ENCODE measurements around the gene MSMO1. TPM values are rescaled to one million over a fixed set of nuclear protein-coding genes. Genes with fewer than 3 reads are reported as not detected.

Gene MSMO1
- total RNA-seq, 1 experiment from 2014 or later, result 72.9 TPM

GRCh38 chr4:165347647-165348569 lies 20.4 kb downstream of the MSMO1 start:
- POLR2A ChIA-PET, result no interaction called here
- CTCF ChIA-PET, result interaction anchor here (1.2 to 7.7 kb wide), 2 partner anchors 8 to 217 kb away, joined by 5 to 123 read pairs; no protein-coding TSS in a partner anchor
- no peak for DNase-seq (ENCODE audit: low spot score)
- TF ChIP-seq SOX15 (CRISPR knock-in tag; IDR thresholded peaks at IDR 0.05) (no peak), FOXP4 (CRISPR knock-in tag; IDR thresholded peaks at IDR 0.05) (no peak), USF1 (CRISPR knock-in tag; IDR thresholded peaks at IDR 0.05) (no peak), STAT6 (CRISPR knock-in tag; conservative IDR thresholded peaks at IDR 0.05; ENCODE audit: low read depth) (no peak), PRRX2 (CRISPR knock-in tag; IDR thresholded peaks at IDR 0.05) (no peak), FOXK1 (CRISPR knock-in tag; IDR thresholded peaks at IDR 0.05) (no peak), ZNF121 (CRISPR knock-in tag; IDR thresholded peaks at IDR 0.05) (no peak)
- TF ChIP-seq, protein P1, sequence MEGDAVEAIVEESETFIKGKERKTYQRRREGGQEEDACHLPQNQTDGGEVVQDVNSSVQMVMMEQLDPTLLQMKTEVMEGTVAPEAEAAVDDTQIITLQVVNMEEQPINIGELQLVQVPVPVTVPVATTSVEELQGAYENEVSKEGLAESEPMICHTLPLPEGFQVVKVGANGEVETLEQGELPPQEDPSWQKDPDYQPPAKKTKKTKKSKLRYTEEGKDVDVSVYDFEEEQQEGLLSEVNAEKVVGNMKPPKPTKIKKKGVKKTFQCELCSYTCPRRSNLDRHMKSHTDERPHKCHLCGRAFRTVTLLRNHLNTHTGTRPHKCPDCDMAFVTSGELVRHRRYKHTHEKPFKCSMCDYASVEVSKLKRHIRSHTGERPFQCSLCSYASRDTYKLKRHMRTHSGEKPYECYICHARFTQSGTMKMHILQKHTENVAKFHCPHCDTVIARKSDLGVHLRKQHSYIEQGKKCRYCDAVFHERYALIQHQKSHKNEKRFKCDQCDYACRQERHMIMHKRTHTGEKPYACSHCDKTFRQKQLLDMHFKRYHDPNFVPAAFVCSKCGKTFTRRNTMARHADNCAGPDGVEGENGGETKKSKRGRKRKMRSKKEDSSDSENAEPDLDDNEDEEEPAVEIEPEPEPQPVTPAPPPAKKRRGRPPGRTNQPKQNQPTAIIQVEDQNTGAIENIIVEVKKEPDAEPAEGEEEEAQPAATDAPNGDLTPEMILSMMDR (IDR thresholded peaks at IDR 0.05), result no peak
- TF ChIP-seq, protein P2, sequence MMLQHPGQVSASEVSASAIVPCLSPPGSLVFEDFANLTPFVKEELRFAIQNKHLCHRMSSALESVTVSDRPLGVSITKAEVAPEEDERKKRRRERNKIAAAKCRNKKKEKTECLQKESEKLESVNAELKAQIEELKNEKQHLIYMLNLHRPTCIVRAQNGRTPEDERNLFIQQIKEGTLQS (CRISPR knock-in tag; conservative IDR thresholded peaks at IDR 0.05), result no peak
- Mint-ChIP-seq H3K4me1 (no peaks in the 10 kb centered on the region), H3K4me3 (no peak overlapping the region), H3K27me3 (ENCODE audit: low read depth) (no peaks in the 10 kb centered on the region; the same call in 1 of the 2 replicates), H3K27ac (no peak overlapping the region), H3K9me3 (peaks cover 17% of the 10 kb centered on the region), H3K36me3 (0 out of 2 replicates have a peak, but pooled peaks cover 3% of the 10 kb centered on the region)
- no peak for ATAC-seq

- DNase-seq (ENCODE audit: low spot score) (peak; percentile 38), ATAC-seq (peak; percentile 43; the same call in 1 of the 2 replicates)
- no peak overlapping the region for H3K4me3 Mint-ChIP-seq
- H3K27me3 Mint-ChIP-seq (ENCODE audit: low read depth), result no peaks in the 10 kb centered on the region; the same call in 1 of the 2 replicates
- no peak overlapping the region for H3K27ac Mint-ChIP-seq
- H3K4me1 Mint-ChIP-seq, result no peaks in the 10 kb centered on the region
- POLR2A ChIA-PET, result no interaction called here
- H3K36me3 Mint-ChIP-seq, result peaks cover 12% of the 10 kb centered on the region; the same call in 1 of the 2 replicates
- H3K9me3 Mint-ChIP-seq, result peaks cover 23% of the 10 kb centered on the region
- CTCF ChIA-PET, result interaction anchor here (0.8 to 3.0 kb wide), 7 partner anchors 9 to 239 kb away, joined by 3 to 11 read pairs (median 8); partner anchors contain the start of genes CPE and TMEM192
- no peak for TF ChIP-seq HMGA2 (CRISPR knock-in tag; IDR thresholded peaks at IDR 0.05)
- TF ChIP-seq NR3C1 (CRISPR knock-in tag; conservative IDR thresholded peaks at IDR 0.05; ENCODE audit: low read depth), result no peak
- TF ChIP-seq, protein P3, sequence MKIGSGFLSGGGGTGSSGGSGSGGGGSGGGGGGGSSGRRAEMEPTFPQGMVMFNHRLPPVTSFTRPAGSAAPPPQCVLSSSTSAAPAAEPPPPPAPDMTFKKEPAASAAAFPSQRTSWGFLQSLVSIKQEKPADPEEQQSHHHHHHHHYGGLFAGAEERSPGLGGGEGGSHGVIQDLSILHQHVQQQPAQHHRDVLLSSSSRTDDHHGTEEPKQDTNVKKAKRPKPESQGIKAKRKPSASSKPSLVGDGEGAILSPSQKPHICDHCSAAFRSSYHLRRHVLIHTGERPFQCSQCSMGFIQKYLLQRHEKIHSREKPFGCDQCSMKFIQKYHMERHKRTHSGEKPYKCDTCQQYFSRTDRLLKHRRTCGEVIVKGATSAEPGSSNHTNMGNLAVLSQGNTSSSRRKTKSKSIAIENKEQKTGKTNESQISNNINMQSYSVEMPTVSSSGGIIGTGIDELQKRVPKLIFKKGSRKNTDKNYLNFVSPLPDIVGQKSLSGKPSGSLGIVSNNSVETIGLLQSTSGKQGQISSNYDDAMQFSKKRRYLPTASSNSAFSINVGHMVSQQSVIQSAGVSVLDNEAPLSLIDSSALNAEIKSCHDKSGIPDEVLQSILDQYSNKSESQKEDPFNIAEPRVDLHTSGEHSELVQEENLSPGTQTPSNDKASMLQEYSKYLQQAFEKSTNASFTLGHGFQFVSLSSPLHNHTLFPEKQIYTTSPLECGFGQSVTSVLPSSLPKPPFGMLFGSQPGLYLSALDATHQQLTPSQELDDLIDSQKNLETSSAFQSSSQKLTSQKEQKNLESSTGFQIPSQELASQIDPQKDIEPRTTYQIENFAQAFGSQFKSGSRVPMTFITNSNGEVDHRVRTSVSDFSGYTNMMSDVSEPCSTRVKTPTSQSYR (CRISPR knock-in tag; IDR thresholded peaks at IDR 0.05), result no peak
These were observed 24.1 kb downstream of the MSMO1 start for GRCh38 chr4:165351359-165352130.

All from WTC11 (cell line).